ENCODE data around the gene TRAK2.
A peak's percentile ranks its signal among the peaks of the same experiment; 100 is the strongest.

Gene TRAK2

DNA sequence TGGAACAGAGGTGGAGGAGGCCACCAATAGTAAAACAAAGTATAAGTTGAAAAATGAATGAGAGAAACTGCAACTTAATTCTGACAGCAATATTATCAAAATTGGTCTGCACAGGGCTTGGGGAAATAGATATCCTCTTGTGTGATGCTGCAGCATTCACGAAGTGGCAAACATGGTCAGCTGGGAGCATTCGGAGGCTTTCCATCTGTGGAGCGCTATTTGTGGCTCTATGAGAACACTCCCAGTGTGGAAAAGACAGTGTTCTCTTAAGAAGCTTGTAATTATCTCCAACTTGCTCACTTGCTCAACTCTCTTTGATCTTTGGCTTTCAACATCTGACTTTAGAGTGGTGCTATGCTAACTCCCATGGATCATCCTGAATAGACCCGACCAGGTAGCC lies 91.0 kb downstream of the TRAK2 start:
- TF ChIP-seq, protein P1, sequence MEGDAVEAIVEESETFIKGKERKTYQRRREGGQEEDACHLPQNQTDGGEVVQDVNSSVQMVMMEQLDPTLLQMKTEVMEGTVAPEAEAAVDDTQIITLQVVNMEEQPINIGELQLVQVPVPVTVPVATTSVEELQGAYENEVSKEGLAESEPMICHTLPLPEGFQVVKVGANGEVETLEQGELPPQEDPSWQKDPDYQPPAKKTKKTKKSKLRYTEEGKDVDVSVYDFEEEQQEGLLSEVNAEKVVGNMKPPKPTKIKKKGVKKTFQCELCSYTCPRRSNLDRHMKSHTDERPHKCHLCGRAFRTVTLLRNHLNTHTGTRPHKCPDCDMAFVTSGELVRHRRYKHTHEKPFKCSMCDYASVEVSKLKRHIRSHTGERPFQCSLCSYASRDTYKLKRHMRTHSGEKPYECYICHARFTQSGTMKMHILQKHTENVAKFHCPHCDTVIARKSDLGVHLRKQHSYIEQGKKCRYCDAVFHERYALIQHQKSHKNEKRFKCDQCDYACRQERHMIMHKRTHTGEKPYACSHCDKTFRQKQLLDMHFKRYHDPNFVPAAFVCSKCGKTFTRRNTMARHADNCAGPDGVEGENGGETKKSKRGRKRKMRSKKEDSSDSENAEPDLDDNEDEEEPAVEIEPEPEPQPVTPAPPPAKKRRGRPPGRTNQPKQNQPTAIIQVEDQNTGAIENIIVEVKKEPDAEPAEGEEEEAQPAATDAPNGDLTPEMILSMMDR (IDR thresholded peaks at IDR 0.05), result no peak
- DNase-seq (ENCODE audit: low spot score), result no peak
- no peak overlapping the region for H3K27ac ChIP-seq
- no peak overlapping the region for H3K4me3 ChIP-seq

DNA sequence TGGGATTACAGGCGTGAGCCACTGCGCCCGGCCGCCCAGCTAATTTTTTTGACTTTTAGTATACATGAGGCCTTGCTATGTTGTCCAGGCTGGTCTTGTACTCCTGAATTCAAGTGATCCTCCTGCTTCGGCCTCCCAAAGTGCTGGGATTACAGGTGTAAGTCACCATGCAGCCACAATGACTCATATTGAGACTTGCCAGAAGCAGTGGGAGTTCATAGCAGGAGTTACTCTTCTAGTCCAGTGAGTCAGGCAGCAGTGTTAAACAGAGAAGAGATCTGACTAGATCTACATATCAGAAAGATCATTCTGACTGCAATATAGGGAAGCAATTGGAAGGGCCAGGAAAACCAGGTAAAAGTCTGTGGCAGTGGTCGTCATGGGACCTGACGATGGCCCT lies 92.6 kb downstream of the TRAK2 start:
- TF ChIP-seq, protein P1 (IDR thresholded peaks at IDR 0.05), result no peak
- H3K4me3 ChIP-seq, result no peak overlapping the region
- no peak overlapping the region for H3K27ac ChIP-seq
- no peak for DNase-seq (ENCODE audit: low spot score)

DNA sequence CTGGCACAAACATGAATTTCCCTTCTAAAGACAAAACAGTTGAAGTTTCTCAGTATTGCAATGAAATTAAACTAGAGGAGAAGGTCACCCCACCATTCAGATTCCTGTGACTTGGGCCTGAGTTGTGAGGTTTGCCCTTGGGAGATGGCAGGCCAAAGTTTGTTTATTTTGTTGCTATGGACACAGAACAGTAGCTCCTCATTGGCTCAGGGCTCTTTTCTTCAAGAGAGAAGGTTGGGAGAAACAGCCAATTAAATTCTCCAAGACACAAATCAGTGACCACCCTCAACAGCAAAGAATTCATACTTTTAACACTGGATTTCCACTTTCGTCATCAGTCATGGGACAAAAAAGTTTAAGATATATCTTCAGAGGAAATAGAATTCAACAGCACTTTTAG lies 94.0 kb downstream of the TRAK2 start, which contains the start of gene FLACC1:
Gene FLACC1 (minus strand): TSS at position 125 of the 400 bp plus-strand sequence. CDS start 5,941 bp downstream, outside the sequence.
- TF ChIP-seq, protein P1 (IDR thresholded peaks at IDR 0.05), result no peak
- peak within 1 kb of the TSS; percentile 22 for H3K4me3 ChIP-seq
- H3K27ac ChIP-seq, result peak within 1 kb of the TSS; percentile 39 to 68
- no peak for DNase-seq (ENCODE audit: low spot score)

DNA sequence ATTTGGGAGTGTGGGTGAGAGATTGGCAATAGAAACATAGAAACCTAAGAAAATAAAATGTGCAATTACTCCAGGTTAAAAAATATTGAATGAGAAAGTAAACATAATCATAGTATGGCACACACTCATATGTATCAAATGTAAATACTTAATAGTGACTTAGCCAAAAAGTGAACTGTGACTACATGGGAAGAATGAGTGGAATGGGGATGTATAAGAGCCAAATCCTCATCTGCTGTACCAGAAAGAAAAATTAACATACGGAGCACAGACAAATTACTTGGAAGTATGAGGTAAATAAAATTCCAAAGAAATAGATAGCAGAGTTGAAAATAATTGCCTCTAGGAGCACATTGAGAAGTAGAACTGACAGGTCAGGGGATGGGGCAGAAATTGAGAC lies 98.1 kb downstream of the TRAK2 start:
- Histone ChIP-seq H3K4me3 (no peak overlapping the region), H3K27ac (peak overlapping the region in 1 of 2 donors; percentile 47)
- TF ChIP-seq, protein P1 (IDR thresholded peaks at IDR 0.05), result no peak
- DNase-seq (ENCODE audit: low spot score), result no peak

DNA sequence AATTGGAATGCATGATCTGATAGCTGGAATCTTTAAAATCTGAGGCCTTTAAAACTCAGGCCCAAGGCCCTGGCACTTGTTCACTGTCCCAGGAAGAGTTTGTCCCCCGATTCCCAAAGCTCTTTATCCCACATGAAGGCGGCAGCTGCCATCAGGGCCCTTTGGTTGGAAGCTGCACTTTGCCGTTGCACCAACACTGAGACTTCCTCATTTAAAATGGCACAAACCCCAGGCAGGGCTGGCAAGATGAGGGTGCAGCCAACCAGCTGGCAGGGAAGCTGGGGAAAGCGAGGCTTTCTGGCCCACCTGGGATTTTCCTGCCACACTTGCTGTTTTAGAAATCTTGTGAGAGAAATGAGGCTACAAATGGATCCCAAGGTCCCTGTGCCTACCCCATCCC lies 100.4 kb downstream of the TRAK2 start:
- DNase-seq (ENCODE audit: low spot score), result no peak
- Histone ChIP-seq H3K4me3 (no peak overlapping the region), H3K27ac (no peak overlapping the region)
- TF ChIP-seq, protein P1 (IDR thresholded peaks at IDR 0.05), result no peak

DNA sequence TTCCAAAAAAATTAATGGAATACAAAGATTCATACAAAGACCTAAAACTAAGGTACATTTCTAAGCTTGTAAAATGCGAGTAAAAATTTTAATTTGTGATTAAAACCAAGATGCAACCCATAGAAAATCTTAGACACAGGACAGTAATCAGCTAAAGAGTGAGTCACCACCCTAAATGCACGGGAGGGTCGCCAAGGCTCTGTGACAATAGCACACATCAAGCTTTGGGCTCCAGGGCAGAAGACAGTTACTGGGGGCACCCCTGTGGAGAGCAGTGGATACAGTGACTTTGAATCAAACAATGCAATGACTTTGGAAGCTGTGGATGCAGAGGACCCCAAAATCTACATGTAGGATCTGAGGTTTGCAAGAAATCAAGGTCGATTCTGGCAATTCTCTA lies 101.7 kb downstream of the TRAK2 start:
- H3K27ac ChIP-seq, result no peak overlapping the region
- DNase-seq (ENCODE audit: low spot score), result no peak
- H3K4me3 ChIP-seq, result no peak overlapping the region
- TF ChIP-seq, protein P1 (IDR thresholded peaks at IDR 0.05), result no peak

DNA sequence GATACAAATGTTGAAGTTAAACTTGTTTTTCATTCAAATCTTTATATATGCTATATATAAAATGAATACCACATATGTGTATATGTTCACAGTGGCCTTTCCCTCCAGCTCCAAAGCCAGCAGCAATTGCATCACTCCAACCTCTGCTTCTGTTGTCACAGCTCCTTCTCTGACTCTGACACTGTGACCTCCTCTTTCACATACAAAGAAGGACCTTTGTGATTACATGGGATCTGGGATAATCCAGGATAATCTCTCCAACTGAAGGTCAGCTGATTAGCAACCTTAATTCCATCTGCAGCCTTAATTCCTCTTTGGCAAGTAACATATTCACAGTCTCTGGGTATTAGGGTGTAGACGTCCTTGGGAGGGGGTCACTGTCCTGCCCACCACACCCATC lies 102.5 kb downstream of the TRAK2 start:
- DNase-seq (ENCODE audit: low spot score), result no peak
- TF ChIP-seq, protein P1 (IDR thresholded peaks at IDR 0.05), result no peak
- no peak overlapping the region for H3K27ac ChIP-seq
- H3K4me3 ChIP-seq, result no peak overlapping the region

All from coronary artery (tissue), 2 donors.